Esophagus squamous epithelium (tissue), 5 donors: ENCODE data around the gene DCTN2. TPM values are rescaled to one million over a fixed set of nuclear protein-coding genes. Genes with fewer than 3 reads are reported as not detected.

Experiments
- DNase-seq: peaks from one replicate; lab custom pipeline; 2025; lab: John Stamatoyannopoulos, UW
- H3K27ac ChIP-seq, 4 donors: fragments of 200-600 bp; sonication (generic); one replicate each; pipeline ENCODE4 v1.5.1; 2016 to 2019; ENCODE audit warnings: mild to moderate bottlenecking in 1 of 4
- H3K27me3 ChIP-seq, 4 donors: fragments of 200-600 bp; sonication (generic); 1 replicate in 3 of 4; 2 replicates in 1 of 4; pipeline versions ENCODE4 v1.5.1 to v1.6.0; 2017 to 2021; ENCODE audit warnings: antibody characterized with exemption in 1 of 4
- H3K36me3 ChIP-seq, 3 donors: fragments of 200-600 bp; sonication (generic); one replicate each; pipeline ENCODE4 v1.5.1; 2016 to 2019
- H3K4me1 ChIP-seq, 3 donors: fragments of 200-600 bp; sonication (generic); one replicate each; pipeline ENCODE4 v1.5.1; 2017 to 2019
- H3K4me3 ChIP-seq, 4 donors: fragments of 200-600 bp; sonication (generic); 1 replicate in 3 of 4; 2 replicates in 1 of 4; pipeline ENCODE4 v1.5.1; 2016 to 2019; ENCODE audit warnings: mild to moderate bottlenecking in 2 of 4, moderate library complexity in 1 of 4
- H3K9me3 ChIP-seq, 3 donors: fragments of 200-600 bp; sonication (generic); one replicate each; pipeline ENCODE4 v1.5.1; 2016 to 2019
- POLR2A ChIP-seq, 4 donors: fragments of 450-650 bp; IDR thresholded peaks; one replicate each; pipeline ENCODE4 v1.6.1; 2017; ENCODE audit warnings: antibody characterized with exemption in 4 of 4, mild to moderate bottlenecking in 4 of 4, moderate library complexity in 3 of 4
- WGBS, 2 donors: methylation state at CpG; one replicate each; pipeline ENCODE4 v1.1.5; 2018; 5-methylcytosine and 5-hydroxymethylcytosine counted together
- intact Hi-C: fragments of 100-400 bp; cut with DNase I; formaldehyde crosslinking; loops from one replicate; pipeline ENCODE4 v1.15.0; 2022
- total RNA-seq, 4 donors: library from RNA; depleted of rRNA; stranded (reverse); fragments of >200 nt; gene quantifications; one replicate each; pipeline ENCODE4 v1.1.0, GENCODE V29; 2016
- TF ChIP-seq, protein P1 (sequence below), 6 experiments: fragments of 450-650 bp in 4 of 6; fragments of 200-600 bp in 2 of 6; sonication (generic) in 2 of 6; IDR thresholded peaks; one replicate each; pipeline ENCODE4 v1.5.1; 2016 to 2019; ENCODE audit warnings: antibody characterized with exemption in 6 of 6, mild to moderate bottlenecking in 4 of 6, moderate library complexity in 4 of 6
- donor health status: DM: yes; HTN: yes; CAD: no.

DCTN2 gene
- total RNA-seq, 4 donors from 2014 or later = 122 to 175 (median 159) TPM

DNA sequence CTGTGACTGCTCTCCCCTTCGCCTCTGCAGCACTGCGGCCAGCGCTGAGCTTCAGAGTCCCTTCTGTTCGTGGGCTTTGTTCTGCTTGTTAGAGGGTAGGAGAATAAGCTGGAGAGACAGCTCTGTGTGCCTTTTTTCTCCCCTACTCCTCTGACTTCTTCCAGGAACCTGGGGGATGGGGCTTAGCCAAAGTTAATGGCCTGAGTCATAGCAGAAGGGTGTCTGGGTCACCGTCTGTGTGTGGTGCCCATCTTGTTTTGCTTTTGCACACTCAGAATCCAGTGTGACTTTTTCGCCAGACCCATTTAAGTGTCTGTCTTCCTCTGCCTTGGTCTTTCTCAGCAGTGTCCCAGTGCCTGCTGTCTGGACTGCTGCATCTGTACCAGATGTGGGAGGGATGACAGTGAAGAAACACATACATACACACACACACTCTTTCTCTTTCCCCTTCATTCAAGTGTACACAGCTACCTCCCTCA, 5.9 kb upstream of the DCTN2 start:
- H3K27me3 ChIP-seq = peaks cover 0 to 40% (median 0%) of the 10 kb centered on the region in 4 donors
- DNase-seq = no peak
- no peak overlapping the region for H3K4me3 ChIP-seq
- TF ChIP-seq, protein P1, sequence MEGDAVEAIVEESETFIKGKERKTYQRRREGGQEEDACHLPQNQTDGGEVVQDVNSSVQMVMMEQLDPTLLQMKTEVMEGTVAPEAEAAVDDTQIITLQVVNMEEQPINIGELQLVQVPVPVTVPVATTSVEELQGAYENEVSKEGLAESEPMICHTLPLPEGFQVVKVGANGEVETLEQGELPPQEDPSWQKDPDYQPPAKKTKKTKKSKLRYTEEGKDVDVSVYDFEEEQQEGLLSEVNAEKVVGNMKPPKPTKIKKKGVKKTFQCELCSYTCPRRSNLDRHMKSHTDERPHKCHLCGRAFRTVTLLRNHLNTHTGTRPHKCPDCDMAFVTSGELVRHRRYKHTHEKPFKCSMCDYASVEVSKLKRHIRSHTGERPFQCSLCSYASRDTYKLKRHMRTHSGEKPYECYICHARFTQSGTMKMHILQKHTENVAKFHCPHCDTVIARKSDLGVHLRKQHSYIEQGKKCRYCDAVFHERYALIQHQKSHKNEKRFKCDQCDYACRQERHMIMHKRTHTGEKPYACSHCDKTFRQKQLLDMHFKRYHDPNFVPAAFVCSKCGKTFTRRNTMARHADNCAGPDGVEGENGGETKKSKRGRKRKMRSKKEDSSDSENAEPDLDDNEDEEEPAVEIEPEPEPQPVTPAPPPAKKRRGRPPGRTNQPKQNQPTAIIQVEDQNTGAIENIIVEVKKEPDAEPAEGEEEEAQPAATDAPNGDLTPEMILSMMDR (IDR thresholded peaks at IDR 0.05) = no peak
- no peak for TF ChIP-seq POLR2A (IDR thresholded peaks at IDR 0.05)
- WGBS, 2 donors = 64 to 68% methylated on average over 6 of the region's 6 CpGs
- H3K36me3 ChIP-seq = no peaks in the 10 kb centered on the region
- intact Hi-C loops = no loop called here
- H3K9me3 ChIP-seq = no peaks in the 10 kb centered on the region
- H3K27ac ChIP-seq = no peak overlapping the region
- H3K4me1 ChIP-seq = peaks cover 3 to 14% (median 5%) of the 10 kb centered on the region in 3 donors

DNA sequence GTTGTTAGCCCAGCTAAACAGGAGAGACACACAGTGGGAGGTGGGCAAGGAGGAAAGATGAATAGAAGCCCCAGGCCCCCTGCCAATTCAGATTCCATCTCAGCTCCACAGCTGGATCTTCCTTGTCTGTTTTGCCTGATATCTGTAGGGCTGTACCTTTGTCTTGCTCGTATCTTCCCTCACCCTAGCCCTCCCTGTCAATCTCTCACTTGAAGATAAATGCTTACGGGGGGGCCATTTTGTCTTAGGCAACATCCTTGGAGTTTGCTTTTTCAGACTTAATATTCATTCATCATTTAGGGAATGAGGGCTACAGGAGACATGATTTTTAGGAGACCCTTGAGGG, 5.3 kb upstream of the DCTN2 start:
- intact Hi-C loops = no loop called here
- Histone ChIP-seq H3K27me3 (peaks cover 0 to 41% (median 0%) of the 10 kb centered on the region in 4 donors), H3K4me1 (peaks cover 3 to 18% (median 5%) of the 10 kb centered on the region in 3 donors), H3K9me3 (no peaks in the 10 kb centered on the region), H3K27ac (no peak overlapping the region), H3K4me3 (no peak overlapping the region), H3K36me3 (no peaks in the 10 kb centered on the region)
- no peak for DNase-seq
- WGBS, 2 donors = 79 to 85% methylated on average over 2 of the region's 2 CpGs
- TF ChIP-seq POLR2A (IDR thresholded peaks at IDR 0.05) = no peak
- TF ChIP-seq, protein P1 (IDR thresholded peaks at IDR 0.05) = no peak

DNA sequence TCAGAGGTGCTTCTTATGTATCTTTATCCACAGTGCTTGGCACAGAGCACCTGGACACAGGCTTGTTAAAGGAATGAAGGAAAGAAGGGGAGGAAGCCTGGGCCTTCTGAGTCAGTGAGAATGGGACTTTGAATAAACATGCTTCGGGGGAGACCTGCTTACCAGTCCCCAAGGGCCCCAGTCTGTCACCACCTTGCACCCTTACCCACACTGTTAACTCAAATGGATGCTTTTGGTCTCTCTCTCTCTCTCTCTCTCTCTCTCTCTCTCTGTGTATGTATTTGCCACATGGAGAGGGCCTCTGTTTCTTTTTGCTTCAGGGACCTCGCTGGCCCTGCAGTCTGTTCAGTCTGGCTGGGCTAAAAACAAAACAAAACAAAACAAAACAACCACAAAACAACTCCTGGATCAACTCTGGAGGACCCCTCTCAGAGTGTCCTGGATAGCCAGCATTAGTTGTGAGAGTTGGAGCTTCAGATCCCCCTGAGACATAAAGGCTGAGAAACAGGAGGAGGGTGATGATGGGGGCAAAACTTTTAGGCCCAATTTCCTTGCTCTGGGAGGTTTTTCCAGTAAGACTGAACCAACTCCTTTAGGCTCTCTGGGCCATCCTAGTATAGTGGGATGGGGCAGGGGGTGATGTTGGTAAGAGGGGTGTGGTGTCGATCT, 4.8 kb upstream of the DCTN2 start:
- no peak overlapping the region for H3K4me3 ChIP-seq
- WGBS, 2 donors = 79 to 87% methylated on average over 3 of the region's 3 CpGs
- no peak for DNase-seq

DNA sequence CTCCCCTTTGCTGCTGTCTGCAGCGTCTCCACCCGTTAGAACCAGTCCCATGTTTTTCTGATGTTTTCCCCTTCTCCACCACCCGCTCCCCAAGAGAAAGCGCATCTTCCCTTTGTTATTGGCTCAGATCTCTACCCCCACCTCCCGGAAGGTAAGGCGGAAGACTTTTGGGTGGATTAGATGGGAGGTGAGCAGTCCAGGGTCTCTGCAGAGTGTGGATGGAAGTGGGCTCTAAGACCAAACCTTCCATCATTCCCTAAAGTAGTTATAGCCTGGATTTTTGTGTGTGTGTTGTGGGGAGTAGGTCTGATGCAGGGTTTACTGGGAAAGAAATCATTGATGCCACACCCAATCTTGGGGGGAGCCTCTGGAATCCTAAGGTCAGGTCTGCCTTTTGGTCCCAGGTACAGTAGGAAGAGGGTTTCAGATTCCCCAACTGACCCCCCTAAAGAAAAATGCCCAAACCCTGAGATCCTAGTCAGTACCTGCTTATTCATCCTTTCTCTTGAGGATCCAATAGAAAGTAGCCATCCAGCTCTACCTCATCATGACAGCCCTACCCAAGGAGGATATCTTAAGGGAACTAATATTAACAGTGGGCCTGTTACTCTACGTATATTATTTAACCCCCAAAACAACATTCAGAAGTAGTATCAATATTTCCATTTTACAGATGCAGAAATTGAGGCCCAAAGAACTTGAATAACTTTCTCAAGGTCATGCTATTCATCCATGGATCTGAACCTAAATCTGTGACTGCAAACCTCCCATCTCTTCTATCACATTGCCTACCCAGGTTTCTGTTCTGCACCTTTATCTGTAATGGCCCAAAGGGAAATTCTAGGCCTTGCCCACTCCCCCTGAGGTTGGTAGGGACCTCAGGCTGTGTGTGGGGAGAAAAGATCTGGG, 3.9 kb upstream of the DCTN2 start:
- intact Hi-C loops = no loop called here
- H3K4me3 ChIP-seq = peak overlapping the region in 2 of 4 donors; percentile 50 to 66
- 72 to 73% methylated on average over 6 to 7 of the region's 7 CpGs for WGBS, 2 donors
- no peak overlapping the region for H3K27ac ChIP-seq
- peaks cover 0 to 41% (median 0%) of the 10 kb centered on the region in 4 donors for H3K27me3 ChIP-seq
- H3K9me3 ChIP-seq = no peaks in the 10 kb centered on the region
- H3K36me3 ChIP-seq = no peaks in the 10 kb centered on the region
- no peak for TF ChIP-seq POLR2A (IDR thresholded peaks at IDR 0.05)
- TF ChIP-seq, protein P1 (IDR thresholded peaks at IDR 0.05) = no peak
- H3K4me1 ChIP-seq = peaks cover 7 to 26% (median 10%) of the 10 kb centered on the region in 3 donors
- no peak for DNase-seq

More for the DNA sequence above, 4.8 kb upstream of the DCTN2 start:
- Histone ChIP-seq H3K36me3 (no peaks in the 10 kb centered on the region), H3K27me3 (peaks cover 0 to 41% (median 0%) of the 10 kb centered on the region in 4 donors), H3K27ac (no peak overlapping the region), H3K4me1 (peaks cover 3 to 20% (median 5%) of the 10 kb centered on the region in 3 donors), H3K9me3 (no peaks in the 10 kb centered on the region)
- intact Hi-C loops = no loop called here
- TF ChIP-seq, protein P1 (IDR thresholded peaks at IDR 0.05) = no peak
- no peak for TF ChIP-seq POLR2A (IDR thresholded peaks at IDR 0.05)
